ENCODE measurements around the gene MED20. TPM values are rescaled to one million over a fixed set of nuclear protein-coding genes. Genes with fewer than 3 reads are reported as not detected.

MED20 gene
- total RNA-seq, 4 donors from 2014 or later, result 9.6 to 14.9 (median 14.2) TPM

Small RNA genes lying within 50 kb of the gene (small RNA-seq; reads per million reads assigned to genes)
- gene RF00019, result 0 reads per million in 3 donors

Other genes with a start within 250 kb of the MED20 start
- gene TFEB, start 185.5 kb downstream of the MED20 start, total RNA-seq, result 10 to 100 TPM; 24.2 to 46.7 (median 33.1) TPM
- gene PGC, start 173.7 kb downstream of the MED20 start, total RNA-seq, result 1 to 10 TPM in 1 of 4 donors, under 1 TPM in 2, not detected in 1; 0.83 to 1.1 (median 0.92) TPM
- gene FRS3, start 141.2 kb downstream of the MED20 start, total RNA-seq, result 1 to 10 TPM; 5.0 to 9.9 (median 6.7) TPM
- 1 to 10 TPM; 2.1 to 5.8 (median 4.1) TPM for gene PRICKLE4, start 140.4 kb downstream of the MED20 start, total RNA-seq
- gene TOMM6, start 133.4 kb downstream of the MED20 start, total RNA-seq, result 100 to 1,000 TPM in 2 of 4 donors, 10 to 100 TPM in 2; 52.1 to 117 (median 86.9) TPM
- 1 to 10 TPM; 1.3 to 2.5 (median 2.3) TPM for gene USP49, start 25.8 kb downstream of the MED20 start, total RNA-seq
- 10 to 100 TPM in 2 of 4 donors, 1 to 10 TPM in 2; 5.8 to 11.6 (median 9.2) TPM for gene BYSL, start 360 bp upstream of the MED20 start, total RNA-seq
- 100 to 1,000 TPM; 110 to 167 (median 133) TPM for gene CCND3, start 20.7 kb upstream of the MED20 start, total RNA-seq
- gene TAF8, start 129.4 kb upstream of the MED20 start, total RNA-seq, result 10 to 100 TPM; 16.7 to 35.2 (median 25.9) TPM
- gene C6orf132, start 221.5 kb upstream of the MED20 start, total RNA-seq, result 1 to 10 TPM in 3 of 4 donors, under 1 TPM in 1; 0.83 to 2.1 (median 1.6) TPM

All from esophagus muscularis mucosa (tissue), 4 donors.